ENCODE data around the gene SELENOP.

GRCh38 chr5:42804717-42805339 lies 6.9 kb downstream of the SELENOP start:
- no peak for TF ChIP-seq GATA2 (IDR thresholded peaks at IDR 0.05; ENCODE audit: insufficient read depth, insufficient read length, low read depth, low read length)
- TF ChIP-seq CTCF (IDR thresholded peaks at IDR 0.05; ENCODE audit: extremely low read depth in 1 of 2, insufficient read depth in 1 of 2, low read depth in 1 of 2, low read length in 2 of 2) = no peak
- no peak for TF ChIP-seq POLR2AphosphoS5 (IDR thresholded peaks at IDR 0.05; ENCODE audit: insufficient read depth, low read depth, low read length)
- TF ChIP-seq MYC (IDR thresholded peaks at IDR 0.05; ENCODE audit: low read depth, low read length) = no peak
- no peak for TF ChIP-seq POLR2A (IDR thresholded peaks at IDR 0.05; ENCODE audit: low read depth, low read length)
- no peak for TF ChIP-seq MAX (IDR thresholded peaks at IDR 0.05; ENCODE audit: insufficient read depth, insufficient read length)

Measured in endothelial cell of umbilical vein (primary cell).